Keratinocyte (primary cell): ENCODE results near the gene RHBDD1.

Experiments
- CTCF ChIP-seq, 3 experiments: IDR thresholded peaks in 1 of 3; conservative IDR thresholded peaks in 1 of 3; optimal IDR thresholded peaks in 1 of 3; 2 replicates in 2 of 3; 3 replicates in 1 of 3; pipeline versions ENCODE3 to v1.5.1; 2011; ENCODE audit warnings: low read length in 3 of 3, mild to moderate bottlenecking in 3 of 3, moderate library complexity in 2 of 3, control low read depth in 1 of 3, inconsistent platforms in 1 of 3; ENCODE audit not compliant: insufficient read depth in 2 of 3; ENCODE audit errors: extremely low read depth in 1 of 3
- EZH2 ChIP-seq: IDR thresholded peaks from one replicate; pipeline ENCODE4 v1.6.1; 2012; ENCODE audit warnings: inconsistent platforms, mild to moderate bottlenecking, low read length, moderate library complexity

GRCh38 chr2:226800941-226801784, 34.7 kb upstream of the RHBDD1 start:
- no peak for TF ChIP-seq CTCF (optimal IDR thresholded peaks at IDR 0.05 in 1 of 3, IDR thresholded peaks at IDR 0.05 in 1 of 3, conservative IDR thresholded peaks at IDR 0.05 in 1 of 3; ENCODE audit: extremely low read depth in 1 of 3, insufficient read depth in 2 of 3, low read length in 3 of 3)
- no peak for TF ChIP-seq EZH2
